NCI-H748 (cell line): ENCODE measurements around the gene RCAN2.
"Not testable (repeated sequence)": the region's sequence is repeated elsewhere in the genome, so short reads cannot be mapped to it uniquely, and the experiment has no call there.

Source experiments
- DNase-seq: peaks from one replicate; lab custom pipeline; 2025; ENCODE audit not compliant: unreplicated experiment; lab: John Stamatoyannopoulos, UW

The RCAN2 gene

DNA sequence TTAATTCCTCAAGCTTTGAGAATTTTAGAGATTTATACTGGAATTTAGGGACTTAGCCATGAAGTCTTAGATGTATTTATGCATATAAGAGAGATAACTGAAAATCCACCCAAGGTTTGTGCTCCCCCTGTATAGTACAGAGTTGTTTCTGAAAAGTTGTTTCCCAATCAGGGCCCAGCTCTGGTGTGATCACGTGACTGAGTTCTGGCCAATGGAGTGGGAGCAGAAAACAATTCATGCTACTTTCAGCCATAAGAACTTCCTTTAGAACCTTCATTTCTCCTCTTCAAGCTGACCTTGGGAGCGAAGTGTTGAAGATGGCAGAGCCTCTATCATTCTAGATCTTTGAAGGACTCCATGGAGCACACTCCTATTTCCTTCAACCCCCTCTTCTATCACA is 151.0 kb downstream of the RCAN2 start:
- no peak for DNase-seq

DNA sequence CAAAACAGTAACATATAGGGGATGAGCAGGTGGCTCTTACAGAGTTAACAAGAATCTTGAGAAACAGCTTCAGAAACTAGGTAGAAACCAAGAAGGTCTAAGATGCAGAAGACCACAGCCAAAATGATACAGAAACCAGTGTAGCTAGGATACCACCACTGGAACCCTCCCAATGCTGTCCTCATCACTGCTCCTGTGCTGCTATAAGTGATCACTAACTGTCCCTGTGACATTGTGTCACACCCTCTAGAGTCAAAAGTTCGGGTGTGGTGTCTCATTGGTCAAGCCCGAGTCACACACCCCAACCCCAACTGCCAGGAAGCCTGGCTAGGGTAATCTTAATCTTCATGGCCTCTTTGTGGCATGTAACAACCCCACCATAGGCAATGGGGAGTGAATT is 153.1 kb downstream of the RCAN2 start:
- DNase-seq, result no peak

GRCh38 chr6:46334442-46334841 is 156.8 kb downstream of the RCAN2 start:
- no peak for DNase-seq

GRCh38 chr6:46333481-46333880 is 157.8 kb downstream of the RCAN2 start:
- DNase-seq, result no peak

- DNase-seq, result not testable (repeated sequence)
Observed at GRCh38 chr6:46332448-46332847, 158.8 kb downstream of the RCAN2 start.

DNA sequence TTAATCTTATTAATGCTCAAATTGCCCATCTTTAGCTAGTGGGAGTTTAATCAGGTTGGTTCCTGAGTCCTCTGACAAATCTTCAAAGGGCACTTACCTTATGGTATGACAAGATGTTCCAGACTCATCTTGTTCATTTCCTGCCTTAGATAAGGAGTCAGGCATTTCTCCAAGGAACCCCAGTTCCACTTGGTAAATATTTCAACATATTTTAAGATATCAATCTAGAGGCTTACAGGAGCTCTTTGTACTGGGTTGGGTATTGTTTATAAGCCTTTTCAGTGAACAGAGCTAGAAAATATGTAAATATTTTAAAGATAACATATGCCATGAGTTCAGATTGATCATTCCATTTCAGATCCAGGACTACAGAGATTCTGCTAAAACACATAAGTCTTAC is 159.8 kb downstream of the RCAN2 start:
- no peak for DNase-seq

GRCh38 chr6:46329568-46329967 is 161.7 kb downstream of the RCAN2 start:
- DNase-seq, result no peak

DNA sequence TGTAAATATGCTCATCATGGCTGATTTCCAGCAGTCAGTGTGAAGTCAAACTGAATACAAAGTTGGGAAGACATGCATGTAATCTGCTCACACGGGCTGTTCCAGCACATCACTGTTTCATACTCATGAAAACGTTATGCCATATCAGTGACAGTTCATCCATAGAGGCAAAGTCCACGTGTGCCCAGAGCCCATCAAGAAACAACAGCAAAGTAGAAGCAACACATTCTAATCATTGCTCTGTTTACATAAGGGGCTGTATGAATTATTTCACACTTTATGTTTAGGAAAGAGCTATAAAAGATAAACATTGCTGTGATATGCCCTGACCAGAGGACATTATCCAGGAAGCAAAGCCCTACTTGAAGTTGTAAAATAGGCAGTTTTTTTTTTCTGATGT is 163.5 kb downstream of the RCAN2 start:
- no peak for DNase-seq

DNA sequence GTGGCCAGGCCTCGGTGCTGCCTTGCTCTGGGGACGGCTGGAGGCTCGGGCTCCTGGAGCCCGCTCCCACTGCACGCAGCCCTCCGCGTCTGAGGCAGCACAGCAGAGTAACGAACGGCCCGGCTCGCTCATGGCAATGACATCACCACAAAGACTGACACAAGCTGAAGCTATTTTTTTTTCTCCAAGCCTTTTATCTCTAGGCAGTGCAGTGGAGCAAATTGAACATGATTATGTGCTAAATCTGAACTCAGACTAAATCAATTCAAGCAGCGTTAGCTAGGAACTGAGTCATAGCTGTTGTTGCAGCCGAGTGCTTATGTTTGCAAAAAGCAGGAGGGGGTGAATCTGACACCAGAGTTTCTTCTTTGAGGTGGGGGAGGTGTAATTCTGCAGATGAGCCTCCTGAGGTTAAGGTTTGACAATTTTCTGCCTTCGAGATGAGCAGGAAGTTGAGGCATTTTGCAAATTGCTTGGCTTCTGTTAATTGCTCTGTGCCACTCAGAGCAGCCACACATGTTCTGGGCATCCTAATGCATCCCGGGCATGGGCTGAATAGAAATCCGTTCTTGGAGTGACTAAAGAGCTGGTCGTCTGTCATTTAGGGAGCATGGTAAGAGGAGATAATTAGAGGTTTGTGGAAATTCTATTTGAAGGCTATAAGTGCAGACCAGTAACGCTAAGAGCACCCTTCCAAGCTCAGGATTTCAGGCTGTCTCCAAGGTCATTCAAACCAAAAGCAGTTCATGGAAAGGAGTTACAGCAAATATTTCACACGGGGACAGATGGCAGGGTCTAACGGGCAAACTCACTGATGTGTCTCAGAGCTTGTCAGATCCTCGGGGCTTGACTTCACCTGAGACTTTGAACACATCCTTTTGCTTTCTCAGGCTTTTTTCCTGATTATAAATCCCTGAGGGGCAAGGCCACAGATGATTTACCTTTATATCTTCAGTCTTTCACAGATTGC is 165.4 kb downstream of the RCAN2 start:
- peak; percentile 90 for DNase-seq

- DNase-seq, result no peak
Observed at GRCh38 chr6:46324706-46325105, 166.5 kb downstream of the RCAN2 start.

DNA sequence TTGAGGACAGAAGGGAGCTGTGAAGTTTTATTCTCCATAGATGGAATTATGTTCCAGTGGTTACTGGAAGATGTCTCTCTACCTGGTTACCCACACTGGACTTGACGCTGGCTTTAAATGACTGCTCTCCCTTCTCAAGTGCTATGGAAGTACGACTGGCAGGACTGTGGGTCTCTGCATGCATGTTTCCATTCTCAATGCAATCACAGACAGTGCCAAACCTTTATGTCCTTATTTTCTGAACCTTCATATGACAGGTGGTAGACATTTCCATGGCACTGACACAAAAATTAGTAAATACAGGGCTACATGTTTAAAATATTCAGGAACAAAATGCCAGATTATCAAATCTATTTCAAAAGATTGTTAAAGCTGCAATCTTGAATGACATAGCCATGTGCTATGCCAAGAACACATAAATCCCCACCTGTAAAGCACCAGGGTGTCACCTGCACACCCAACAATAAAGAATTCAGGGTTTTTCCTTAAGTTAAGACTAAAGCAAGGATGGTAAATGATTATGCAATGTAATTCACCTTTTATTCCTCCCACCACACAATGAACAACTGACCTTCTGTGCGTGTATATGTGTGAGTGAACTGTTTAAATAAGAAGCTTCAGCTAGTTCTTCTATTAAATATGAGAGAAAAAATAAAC is 167.2 kb downstream of the RCAN2 start:
- no peak for DNase-seq

GRCh38 chr6:46323312-46323965 is 167.8 kb downstream of the RCAN2 start:
- DNase-seq, result no peak

- DNase-seq, result no peak
Observed at GRCh38 chr6:46320505-46320904, 170.7 kb downstream of the RCAN2 start.

DNA sequence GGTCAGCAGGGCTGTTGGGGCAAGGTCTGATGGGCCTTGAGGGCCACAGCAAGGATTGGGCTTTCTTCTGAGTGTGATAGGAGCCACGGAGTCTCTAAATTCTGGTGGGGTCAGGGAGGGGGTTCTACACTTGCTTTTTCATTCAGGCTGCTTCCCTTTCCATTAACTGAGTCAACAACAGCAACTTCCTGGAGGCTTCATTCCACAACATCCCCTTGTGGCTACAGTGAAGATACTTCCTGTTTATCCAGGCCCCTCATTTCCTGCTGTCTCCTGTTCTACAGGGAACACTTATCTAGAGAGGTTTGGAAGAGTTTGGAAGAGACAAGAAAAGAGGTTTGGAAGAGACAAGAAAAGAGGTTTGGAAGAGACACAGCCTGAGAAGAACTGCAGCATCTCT is 175.7 kb downstream of the RCAN2 start:
- no peak for DNase-seq

DNA sequence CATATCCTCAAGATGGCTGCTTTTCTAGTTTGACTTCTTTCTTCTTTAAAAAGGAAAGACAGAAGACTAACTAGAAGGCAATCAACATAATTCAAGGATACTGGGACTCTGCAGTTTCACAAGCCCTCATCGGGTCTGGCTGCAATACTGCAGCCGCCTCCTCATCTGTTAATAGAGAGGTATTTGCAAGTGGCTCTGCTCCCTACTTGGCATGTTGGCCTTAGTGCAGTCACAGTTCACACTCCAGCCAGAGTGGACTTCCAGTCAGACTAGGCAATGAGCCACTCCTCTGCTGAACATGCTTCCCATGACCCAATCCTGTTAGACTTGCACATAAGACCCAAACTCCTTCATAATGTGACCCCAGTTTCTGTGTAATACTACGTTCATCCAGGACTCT is 178.6 kb downstream of the RCAN2 start:
- no peak for DNase-seq

DNA sequence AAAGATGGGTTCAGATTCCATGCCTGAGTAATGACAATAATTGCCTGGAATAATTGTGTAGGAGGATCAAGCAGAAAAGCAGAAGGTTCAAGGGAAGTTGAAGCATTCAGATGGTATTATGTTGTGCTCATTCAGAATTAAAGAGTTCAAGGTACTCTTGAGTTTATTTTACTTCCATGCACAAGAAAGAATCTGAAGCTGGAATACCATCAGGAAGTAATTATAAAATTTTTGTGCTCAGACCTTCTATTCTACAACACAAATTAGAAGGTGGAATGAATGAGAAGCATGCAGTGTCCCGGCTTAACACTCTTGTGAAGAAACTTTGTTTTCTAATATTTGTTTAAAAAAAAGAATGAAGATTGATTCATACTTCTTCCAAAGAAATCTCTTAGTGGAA is 181.1 kb downstream of the RCAN2 start:
- DNase-seq, result no peak

DNA sequence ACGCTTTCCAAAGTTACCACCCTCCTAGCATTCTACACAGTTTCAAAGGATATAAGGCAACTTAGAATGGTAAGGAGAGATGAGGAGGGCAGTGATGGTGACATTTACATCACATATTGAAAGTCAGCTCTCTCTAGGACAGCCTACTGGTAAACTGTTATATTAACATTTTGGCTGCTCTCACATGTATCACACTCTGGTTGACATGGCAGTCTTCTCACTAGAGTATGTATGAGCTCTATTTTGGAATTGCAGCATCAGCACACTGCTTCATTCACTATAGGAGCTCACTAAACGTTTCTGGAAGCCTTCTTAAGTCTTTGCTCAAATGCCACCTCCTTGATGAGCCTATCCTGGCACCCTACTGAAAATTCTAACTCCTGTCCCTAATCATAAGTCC is 184.8 kb downstream of the RCAN2 start:
- no peak for DNase-seq

DNA sequence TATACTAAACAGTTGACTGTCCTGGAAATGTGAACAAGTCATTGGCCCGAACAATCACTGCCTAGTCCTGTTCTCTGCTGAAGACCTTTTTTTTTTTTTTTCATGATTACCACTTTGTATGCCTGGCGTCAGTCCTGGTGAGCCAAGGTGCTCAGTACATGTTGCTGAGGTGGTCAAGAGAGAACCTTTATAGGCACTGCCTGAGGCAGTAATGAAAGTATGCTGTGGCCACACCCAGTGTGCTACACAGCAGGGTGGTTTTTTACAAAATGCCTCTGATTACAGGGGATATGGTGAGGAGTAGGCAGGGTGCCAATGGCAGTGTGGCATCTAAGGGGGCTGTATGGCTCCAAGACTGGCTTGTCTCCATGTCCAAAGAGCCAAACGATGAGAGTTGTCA is 185.4 kb downstream of the RCAN2 start:
- peak; percentile 37 for DNase-seq

- no peak for DNase-seq
Observed at GRCh38 chr6:46305236-46305635, 186.0 kb downstream of the RCAN2 start.

DNA sequence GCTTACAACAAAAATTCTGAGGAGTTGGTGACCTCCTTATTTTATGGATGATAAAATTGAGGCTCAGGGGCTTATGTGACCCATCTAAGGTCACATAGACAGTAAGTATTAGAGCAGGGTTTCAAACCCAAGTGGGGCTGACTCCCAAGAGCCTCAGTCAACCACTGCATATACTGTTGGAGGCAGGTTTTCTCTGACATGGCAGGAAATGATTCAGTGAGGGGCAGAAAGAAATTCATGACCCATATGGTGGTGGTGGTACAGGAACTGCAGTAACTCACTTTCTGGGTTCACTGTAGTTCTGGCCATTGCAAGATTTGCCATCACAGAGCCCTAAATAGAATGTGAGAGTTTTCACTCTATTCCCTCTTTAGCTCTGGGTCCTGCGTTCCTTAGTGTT is 188.4 kb downstream of the RCAN2 start:
- DNase-seq, result no peak

- DNase-seq, result no peak
Observed at GRCh38 chr6:46302176-46302575, 189.1 kb downstream of the RCAN2 start.

GRCh38 chr6:46299253-46299652 is 192.0 kb downstream of the RCAN2 start:
- no peak for DNase-seq
